Tibial nerve (tissue), 4 donors: ENCODE data around the gene DHTKD1. TPM values are rescaled to one million over a fixed set of nuclear protein-coding genes. Genes with fewer than 3 reads are reported as not detected.
"Not testable (repeated sequence)": the region's sequence is repeated elsewhere in the genome, so short reads cannot be mapped to it uniquely, and the experiment has no call there.

ENCODE experiments used
- DNase-seq, 2 donors: peaks; one replicate each; pipeline ENCODE4 v3.0.0-alpha.2; 2019; ENCODE audit warnings: low spot score in 2 of 2
- H3K27ac ChIP-seq, 4 donors: fragments of 200-600 bp; sonication (generic) in 3 of 4; one replicate each; pipeline ENCODE4 v1.5.1; 2017 to 2019; ENCODE audit warnings: mild to moderate bottlenecking in 1 of 4
- H3K27me3 ChIP-seq, 2 donors: fragments of 200-600 bp; sonication (generic) in 1 of 2; one replicate each; pipeline versions ENCODE4 v1.5.1 to v1.6.0; 2017 to 2019
- H3K36me3 ChIP-seq, 3 donors: fragments of 200-600 bp; sonication (generic); one replicate each; pipeline ENCODE4 v1.5.1; 2018 to 2019
- H3K4me1 ChIP-seq, 4 donors: fragments of 200-600 bp; sonication (generic) in 3 of 4; one replicate each; pipeline ENCODE4 v1.5.1; 2017 to 2019
- H3K4me3 ChIP-seq, 4 donors: fragments of 200-600 bp; sonication (generic) in 3 of 4; one replicate each; pipeline ENCODE4 v1.5.1; 2017 to 2019; ENCODE audit warnings: mild to moderate bottlenecking in 1 of 4, moderate library complexity in 1 of 4
- H3K9me3 ChIP-seq, 4 donors: fragments of 200-600 bp; sonication (generic) in 3 of 4; one replicate each; pipeline ENCODE4 v1.5.1; 2017 to 2019
- EP300 ChIP-seq, 2 donors: sonication (generic); formaldehyde crosslinking; IDR thresholded peaks; one replicate each; pipeline ENCODE4 v1.6.1; 2017; ENCODE audit warnings: antibody characterized with exemption in 2 of 2, mild to moderate bottlenecking in 1 of 2
- POLR2A ChIP-seq, 2 donors: fragments of 450-650 bp; IDR thresholded peaks; one replicate each; pipeline ENCODE4 v1.6.1; 2017; ENCODE audit warnings: antibody characterized with exemption in 2 of 2, mild to moderate bottlenecking in 2 of 2, moderate library complexity in 2 of 2
- WGBS, 2 donors: methylation state at CpG; one replicate each; pipeline ENCODE4 v1.1.5; 2018; 5-methylcytosine and 5-hydroxymethylcytosine counted together
- total RNA-seq, 4 donors: library from RNA; depleted of rRNA; stranded (reverse); fragments of >200 nt; gene quantifications; one replicate each; pipeline ENCODE4 v1.1.0, GENCODE V29; 2016
- TF ChIP-seq, protein P1 (sequence below), 5 experiments: fragments of 200-600 bp in 3 of 5; fragments of 450-650 bp in 2 of 5; sonication (generic) in 3 of 5; IDR thresholded peaks; one replicate each; pipeline ENCODE4 v1.5.1; 2016 to 2019; ENCODE audit warnings: antibody characterized with exemption in 5 of 5, mild to moderate bottlenecking in 3 of 5, moderate library complexity in 2 of 5

DHTKD1 gene
- total RNA-seq, 4 donors from 2014 or later, result 20.1 to 42.8 (median 29.1) TPM

DNA sequence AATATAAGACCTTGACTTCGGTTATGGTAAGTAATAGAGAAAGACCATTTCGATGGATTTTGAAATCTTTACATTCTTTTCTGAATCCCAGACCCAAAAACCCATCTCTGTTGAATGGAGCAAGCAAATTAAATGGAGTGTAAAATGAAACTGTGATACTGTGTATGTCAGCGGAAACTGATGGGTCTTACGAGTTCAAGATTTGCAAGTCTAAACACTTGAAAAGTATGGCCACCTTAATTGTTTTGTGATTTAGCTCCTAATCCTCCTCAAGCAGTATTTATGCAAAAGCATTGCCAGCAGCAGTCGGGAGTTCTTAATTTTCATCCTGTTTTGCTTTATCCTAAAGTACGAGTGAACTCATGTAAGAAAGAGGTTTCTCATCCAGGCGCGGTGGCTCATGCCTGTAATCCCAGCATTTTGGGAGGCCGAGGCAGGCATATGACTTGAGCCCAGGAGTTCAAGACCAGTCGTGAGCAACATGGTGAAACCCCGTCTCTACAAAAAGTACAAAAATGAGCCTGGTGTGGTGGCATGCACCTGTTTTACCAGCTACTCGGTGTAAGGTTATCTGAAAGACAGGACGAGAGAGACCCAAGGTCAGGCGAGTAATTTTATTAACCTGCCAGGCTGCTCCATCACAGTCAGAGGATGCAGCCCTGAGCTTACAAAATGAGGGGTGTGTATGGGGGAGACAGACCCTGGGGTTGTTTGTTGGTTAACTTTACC lies 5.8 kb upstream of the DHTKD1 start:
- H3K27me3 ChIP-seq, result no peaks in the 10 kb centered on the region
- no peak overlapping the region for H3K4me3 ChIP-seq
- WGBS, 2 donors, result 76 to 82% methylated on average over 14 of the region's 14 CpGs
- H3K4me1 ChIP-seq, result no peaks in the 10 kb centered on the region
- TF ChIP-seq, protein P1, sequence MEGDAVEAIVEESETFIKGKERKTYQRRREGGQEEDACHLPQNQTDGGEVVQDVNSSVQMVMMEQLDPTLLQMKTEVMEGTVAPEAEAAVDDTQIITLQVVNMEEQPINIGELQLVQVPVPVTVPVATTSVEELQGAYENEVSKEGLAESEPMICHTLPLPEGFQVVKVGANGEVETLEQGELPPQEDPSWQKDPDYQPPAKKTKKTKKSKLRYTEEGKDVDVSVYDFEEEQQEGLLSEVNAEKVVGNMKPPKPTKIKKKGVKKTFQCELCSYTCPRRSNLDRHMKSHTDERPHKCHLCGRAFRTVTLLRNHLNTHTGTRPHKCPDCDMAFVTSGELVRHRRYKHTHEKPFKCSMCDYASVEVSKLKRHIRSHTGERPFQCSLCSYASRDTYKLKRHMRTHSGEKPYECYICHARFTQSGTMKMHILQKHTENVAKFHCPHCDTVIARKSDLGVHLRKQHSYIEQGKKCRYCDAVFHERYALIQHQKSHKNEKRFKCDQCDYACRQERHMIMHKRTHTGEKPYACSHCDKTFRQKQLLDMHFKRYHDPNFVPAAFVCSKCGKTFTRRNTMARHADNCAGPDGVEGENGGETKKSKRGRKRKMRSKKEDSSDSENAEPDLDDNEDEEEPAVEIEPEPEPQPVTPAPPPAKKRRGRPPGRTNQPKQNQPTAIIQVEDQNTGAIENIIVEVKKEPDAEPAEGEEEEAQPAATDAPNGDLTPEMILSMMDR (IDR thresholded peaks at IDR 0.05), result no peak
- TF ChIP-seq EP300 (IDR thresholded peaks at IDR 0.05) (no peak), POLR2A (IDR thresholded peaks at IDR 0.05) (no peak)
- H3K36me3 ChIP-seq, result no peaks in the 10 kb centered on the region
- H3K27ac ChIP-seq, result no peak overlapping the region
- H3K9me3 ChIP-seq, result no peaks in the 10 kb centered on the region
- DNase-seq, result no peak

DNA sequence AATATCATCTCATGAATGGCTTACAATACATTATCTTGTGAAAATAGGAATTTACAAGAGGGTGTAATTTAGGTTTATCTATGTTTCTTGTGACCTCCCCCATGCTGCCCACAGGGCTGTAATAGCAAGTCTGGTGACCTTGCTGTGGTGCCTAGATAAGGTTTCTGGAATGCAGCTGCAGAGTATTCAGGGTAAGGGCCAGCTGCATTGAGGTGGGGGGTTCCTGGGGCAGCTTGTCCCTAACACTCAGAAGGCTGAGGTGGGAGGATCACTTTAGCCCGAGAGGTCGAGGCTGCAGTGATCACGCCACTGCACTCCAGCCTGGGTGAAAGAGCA lies 5.3 kb upstream of the DHTKD1 start:
- no peaks in the 10 kb centered on the region for H3K36me3 ChIP-seq
- TF ChIP-seq POLR2A (IDR thresholded peaks at IDR 0.05), result no peak
- no peak for TF ChIP-seq EP300 (IDR thresholded peaks at IDR 0.05)
- TF ChIP-seq, protein P1 (IDR thresholded peaks at IDR 0.05), result no peak
- H3K4me1 ChIP-seq, result peaks cover 0 to 3% (median 1%) of the 10 kb centered on the region in 4 donors
- H3K9me3 ChIP-seq, result no peaks in the 10 kb centered on the region
- H3K27ac ChIP-seq, result no peak overlapping the region
- WGBS, 2 donors, result 85 to 97% methylated on average over 3 of the region's 3 CpGs
- no peak for DNase-seq
- H3K27me3 ChIP-seq, result no peaks in the 10 kb centered on the region
- H3K4me3 ChIP-seq, result no peak overlapping the region

DNA sequence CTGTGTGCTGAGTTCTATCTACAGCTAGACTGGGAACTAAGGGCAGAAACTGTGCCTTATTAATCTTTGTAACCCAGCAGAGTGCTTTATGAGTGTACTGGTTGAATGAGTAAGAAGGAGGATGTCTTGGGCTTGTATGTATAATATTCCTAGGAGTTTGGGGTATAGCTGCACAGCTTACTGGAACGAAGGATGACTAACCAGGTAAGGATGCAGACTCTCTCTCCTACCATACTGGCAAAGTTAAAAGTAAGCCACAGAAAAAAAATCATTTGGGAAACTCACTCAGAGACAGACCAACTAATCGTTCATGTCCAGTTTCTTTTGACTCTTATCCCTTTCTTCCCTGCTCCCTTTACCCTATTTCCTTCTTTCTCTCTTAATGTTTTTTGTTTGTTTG lies 1.4 kb upstream of the DHTKD1 start:
- H3K9me3 ChIP-seq, result no peaks in the 10 kb centered on the region
- peaks cover 0 to 25% (median 7%) of the 10 kb centered on the region in 4 donors for H3K4me1 ChIP-seq
- H3K27ac ChIP-seq, result no peak overlapping the region
- no peaks in the 10 kb centered on the region for H3K36me3 ChIP-seq
- no peaks in the 10 kb centered on the region for H3K27me3 ChIP-seq
- WGBS, 2 donors, result 90 to 92% methylated on average over 2 of the region's 2 CpGs
- TF ChIP-seq EP300 (IDR thresholded peaks at IDR 0.05) (no peak), POLR2A (IDR thresholded peaks at IDR 0.05) (no peak)
- TF ChIP-seq, protein P1 (IDR thresholded peaks at IDR 0.05), result no peak
- H3K4me3 ChIP-seq, result no peak overlapping the region
- no peak for DNase-seq

DNA sequence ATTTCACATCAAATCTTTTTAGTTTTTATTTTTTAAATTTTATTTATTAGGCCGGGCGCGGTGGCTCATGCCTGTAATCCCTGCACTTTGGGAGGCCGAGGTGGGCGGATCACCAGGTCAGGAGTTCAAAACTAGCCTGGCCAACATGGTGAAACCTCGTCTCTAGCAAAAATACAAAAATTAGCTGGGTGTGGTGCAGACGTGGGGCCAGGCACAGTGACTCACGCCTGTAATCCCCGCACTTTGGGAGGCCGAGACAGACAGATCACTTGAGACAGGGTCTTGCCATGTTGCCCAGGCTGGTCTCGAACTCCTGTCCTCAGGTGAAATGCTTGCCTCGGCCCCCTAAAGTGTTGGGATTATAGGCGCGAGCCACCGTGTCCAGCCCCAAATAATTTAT lies 2.7 kb downstream of the DHTKD1 start:
- WGBS, 2 donors, result 89 to 92% methylated on average over 15 of the region's 15 CpGs
- not testable (repeated sequence) for H3K36me3 ChIP-seq, H3K4me3 ChIP-seq, H3K27ac ChIP-seq, DNase-seq, H3K9me3 ChIP-seq, H3K27me3 ChIP-seq
- peaks cover 0 to 33% (median 7%) of the 10 kb centered on the region in 4 donors for H3K4me1 ChIP-seq

DNA sequence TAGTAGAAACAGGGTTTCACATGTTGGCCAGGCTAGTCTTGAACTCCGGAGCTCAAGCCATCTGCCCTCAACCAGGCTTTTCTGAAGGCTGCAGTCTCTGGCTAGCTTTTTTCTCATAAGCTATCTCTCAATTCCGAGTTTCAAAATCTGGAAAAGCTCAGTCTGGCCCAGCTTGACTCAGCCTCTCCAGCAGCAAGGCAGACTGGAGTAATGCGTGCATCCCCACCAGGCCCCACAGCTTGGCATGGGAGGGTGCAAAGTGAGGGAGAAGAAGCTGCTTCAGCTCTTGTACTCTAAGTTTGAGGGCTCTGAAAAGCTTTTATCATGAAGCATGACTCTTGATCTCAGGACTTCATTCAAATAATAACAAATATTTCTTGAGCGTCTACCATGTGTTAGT lies 4.8 kb downstream of the DHTKD1 start:
- Histone ChIP-seq H3K36me3 (peaks cover 0 to 16% (median 0%) of the 10 kb centered on the region in 3 donors), H3K27ac (no peak overlapping the region), H3K27me3 (no peaks in the 10 kb centered on the region), H3K4me3 (no peak overlapping the region), H3K9me3 (no peaks in the 10 kb centered on the region), H3K4me1 (peaks cover 0 to 30% (median 6%) of the 10 kb centered on the region in 4 donors)
- 74 to 83% methylated on average over 4 of the region's 4 CpGs for WGBS, 2 donors
- no peak for DNase-seq
- TF ChIP-seq, protein P1 (IDR thresholded peaks at IDR 0.05), result no peak
- TF ChIP-seq EP300 (IDR thresholded peaks at IDR 0.05), result no peak
- TF ChIP-seq POLR2A (IDR thresholded peaks at IDR 0.05), result no peak
